GM12874 (cell line): Measurements from ENCODE around the gene CSGALNACT2.

Experiments used
- CTCF ChIP-seq: IDR thresholded peaks from 2 replicates; pipeline ENCODE4 v1.5.1; 2011; ENCODE audit warnings: low read depth, mild to moderate bottlenecking, control low read depth, low read length, moderate library complexity; ENCODE audit not compliant: insufficient read depth

The CSGALNACT2 gene

GRCh38 chr10:43134126-43134905 is 3.9 kb upstream of the CSGALNACT2 start:
- no peak for TF ChIP-seq CTCF

- TF ChIP-seq CTCF, result no peak
Measured at GRCh38 chr10:43135064-43135463, 3.2 kb upstream of the CSGALNACT2 start.

GRCh38 chr10:43135656-43136055 is 2.6 kb upstream of the CSGALNACT2 start:
- TF ChIP-seq CTCF, result no peak

GRCh38 chr10:43136432-43136831 is 1.8 kb upstream of the CSGALNACT2 start:
- no peak for TF ChIP-seq CTCF

GRCh38 chr10:43136995-43137716 is 1.1 kb upstream of the CSGALNACT2 start:
- TF ChIP-seq CTCF, result no peak

GRCh38 chr10:43137717-43138020 is 576 bp upstream of the CSGALNACT2 start:
- no peak for TF ChIP-seq CTCF

GRCh38 chr10:43138757-43139241 is 554 bp downstream of the CSGALNACT2 start:
- no peak for TF ChIP-seq CTCF
